Activated effector memory CD4-positive, alpha-beta T cell treated with anti-CD3 and anti-CD28 coated beads, Interleukin-2, amount 50 U/mL, for 16 hours (primary cell): ENCODE measurements around the gene AARSD1.
"Not testable (repeated sequence)": the region's sequence is repeated elsewhere in the genome, so short reads cannot be mapped to it uniquely, and the experiment has no call there.

Experiments
- DNase-seq: peaks from one replicate; pipeline ENCODE4 v3.0.0-alpha.2; 2020

AARSD1 gene

DNA sequence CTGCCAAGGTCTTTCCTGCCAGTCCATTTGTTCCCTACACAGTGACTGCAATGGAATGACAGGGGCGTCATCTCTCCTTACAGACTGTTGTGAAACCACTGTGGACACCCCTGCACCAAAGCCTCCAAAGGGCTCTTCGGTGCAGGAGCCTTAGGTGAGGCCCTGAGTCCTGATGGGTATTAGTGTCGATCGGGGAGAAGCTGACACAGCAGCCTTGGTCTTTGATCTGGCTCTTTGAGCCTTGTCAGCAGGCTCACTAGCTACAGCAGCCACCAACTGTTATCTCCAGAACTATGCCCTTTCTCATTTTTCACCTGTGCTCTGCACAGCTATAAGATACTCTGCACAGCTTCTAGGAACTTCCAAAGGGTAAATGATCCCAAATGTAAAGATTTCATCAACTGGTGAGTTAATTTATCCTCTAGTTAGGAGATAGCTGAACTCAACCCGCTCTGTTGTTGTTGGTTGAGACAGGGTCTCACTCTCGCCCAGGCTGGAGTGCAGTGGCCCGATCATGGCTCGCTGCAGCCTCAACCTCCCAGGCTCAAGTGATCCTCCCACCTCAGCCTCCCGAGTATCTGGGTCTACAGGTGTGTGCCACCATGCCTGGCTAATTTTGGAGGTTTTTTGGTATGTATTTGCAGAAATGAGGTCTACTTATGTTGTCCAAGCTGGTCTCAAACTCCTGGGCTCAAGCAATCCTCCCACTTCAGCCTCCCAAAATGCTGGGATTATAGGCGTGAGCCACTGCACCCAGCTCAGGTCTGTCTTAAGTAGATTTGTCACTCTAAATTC, 44.0 kb downstream of the AARSD1 start:
- no peak for DNase-seq

DNA sequence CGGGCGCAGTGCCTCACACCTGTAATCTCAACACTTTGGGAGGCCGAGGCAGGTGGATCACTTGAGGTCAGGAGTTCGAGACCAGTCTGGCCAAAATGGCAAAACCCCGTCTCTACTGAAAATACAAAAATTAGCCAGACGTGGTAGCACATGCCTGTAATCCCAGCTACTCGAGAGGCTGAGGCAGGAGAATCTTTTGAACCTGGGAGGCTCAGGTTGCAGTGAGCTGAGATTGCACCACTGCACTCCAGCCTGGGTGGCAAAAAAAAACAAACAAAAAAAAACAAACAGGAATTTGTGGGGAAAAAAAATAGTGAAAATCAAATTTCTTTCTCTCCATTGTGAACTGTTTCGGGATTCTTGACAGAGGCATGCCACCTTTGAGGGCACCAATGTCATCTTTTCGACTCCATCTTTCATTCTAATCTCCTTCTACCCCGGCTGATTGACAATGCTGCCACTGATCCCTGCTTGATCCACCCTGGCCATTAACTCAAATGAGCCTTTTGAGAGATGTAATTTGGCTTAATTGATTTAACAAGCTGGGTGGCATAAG, 44.7 kb downstream of the AARSD1 start:
- not testable (repeated sequence) for DNase-seq

DNA sequence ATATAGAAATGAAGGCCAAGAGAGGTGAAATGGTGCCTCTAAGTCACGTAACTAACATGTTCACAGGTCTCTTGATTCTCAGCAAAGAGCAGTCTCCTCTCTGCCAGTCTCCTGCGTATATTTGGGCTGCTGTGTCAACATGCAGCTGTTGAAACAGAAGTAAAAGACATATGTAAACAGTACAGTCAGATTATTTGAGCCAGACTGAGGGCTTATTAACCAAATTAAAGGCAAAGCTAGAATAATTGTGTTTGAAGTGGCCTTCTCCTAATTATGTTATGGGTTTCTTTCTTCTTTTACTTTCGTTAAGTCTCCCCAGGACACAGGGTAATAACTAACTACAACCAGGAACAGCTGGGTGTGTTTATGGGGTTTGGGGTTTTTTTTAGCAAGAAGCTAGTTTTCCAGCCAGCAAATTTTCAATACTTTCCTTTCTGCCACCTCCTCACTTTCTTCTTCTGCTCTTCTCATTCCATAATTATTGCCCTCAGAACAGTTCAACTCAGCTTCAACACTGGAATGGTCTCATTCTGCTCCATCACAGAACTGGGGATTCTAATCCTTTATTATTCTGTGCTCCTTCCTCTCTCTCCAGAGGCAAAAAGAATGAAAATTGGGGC, 45.2 kb downstream of the AARSD1 start:
- DNase-seq, result no peak

DNA sequence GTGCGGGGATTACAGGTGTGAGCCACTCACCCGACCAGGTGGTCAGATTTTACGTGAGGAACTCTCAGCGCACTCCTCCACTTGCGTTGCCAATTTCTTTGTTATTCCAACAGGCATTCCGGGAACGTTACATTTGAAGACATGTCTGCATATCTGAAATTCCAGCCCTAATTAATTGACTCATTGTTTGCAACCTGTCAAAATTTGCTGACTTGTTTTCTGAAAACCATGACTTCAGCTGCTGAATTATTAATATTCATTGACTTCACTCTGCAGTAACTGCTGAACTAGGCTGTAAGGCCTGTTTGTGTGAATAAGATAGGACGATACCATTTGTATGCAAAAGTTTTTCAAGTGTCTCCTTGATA, 47.0 kb downstream of the AARSD1 start:
- DNase-seq, result no peak

DNA sequence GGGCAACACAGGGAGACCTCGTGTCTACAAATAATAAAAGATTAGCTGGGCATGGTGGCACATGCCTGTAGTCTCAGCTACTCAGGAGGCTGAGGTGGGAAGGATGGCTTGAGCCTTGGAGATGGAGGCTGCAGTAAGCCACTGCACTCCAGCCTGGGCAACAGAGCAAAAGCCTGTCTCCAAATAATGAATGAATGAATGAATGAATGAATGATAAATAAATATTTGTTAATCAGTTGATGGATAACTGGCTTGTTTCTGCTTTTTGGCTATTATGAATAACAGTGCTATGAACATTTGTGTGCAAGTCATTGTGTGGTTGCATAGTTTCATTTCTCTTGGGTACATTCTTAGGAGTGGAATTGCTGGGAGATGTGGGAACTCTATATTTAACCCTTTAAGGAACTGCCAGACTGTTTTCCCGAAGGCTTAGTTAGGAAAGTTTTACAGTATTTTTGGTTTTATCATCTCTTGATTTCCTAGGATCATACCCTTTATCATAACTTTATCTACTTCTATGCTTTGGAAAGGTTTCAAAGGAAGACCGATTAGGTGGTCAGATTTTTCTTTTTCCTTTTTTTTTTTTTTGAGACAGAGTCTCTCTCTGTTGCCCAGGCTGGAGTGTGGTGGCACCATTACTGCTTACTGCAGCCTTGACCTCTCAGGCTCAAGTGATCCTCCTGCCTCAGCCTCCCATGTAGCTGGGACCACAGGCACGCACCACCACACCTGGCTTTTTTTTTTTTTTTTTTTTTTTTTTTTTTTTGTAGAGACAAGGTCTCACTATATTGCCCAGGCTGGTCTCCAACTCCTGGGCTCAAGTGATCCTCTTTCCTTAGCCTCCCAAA, 47.6 kb downstream of the AARSD1 start:
- DNase-seq, result not testable (repeated sequence)

DNA sequence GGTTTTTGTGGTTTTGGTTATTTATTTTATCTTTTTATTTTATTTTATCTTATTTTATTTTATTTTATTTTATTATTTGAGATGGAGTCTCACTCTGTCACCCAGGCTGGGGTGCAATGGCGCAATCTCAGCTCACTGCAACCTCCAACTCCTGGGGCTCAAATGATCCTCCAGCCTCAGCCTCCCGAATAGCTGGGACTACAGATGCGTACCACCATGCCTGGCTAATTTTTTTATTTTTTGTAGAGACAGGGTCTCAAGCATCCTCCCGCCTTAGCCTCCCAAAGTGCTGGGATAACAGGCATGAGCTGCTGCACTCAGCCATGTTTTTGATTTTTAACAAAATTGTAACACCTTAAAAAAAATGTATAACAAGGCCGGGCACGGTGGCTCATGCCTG, 49.0 kb downstream of the AARSD1 start:
- DNase-seq, result not testable (repeated sequence)

DNA sequence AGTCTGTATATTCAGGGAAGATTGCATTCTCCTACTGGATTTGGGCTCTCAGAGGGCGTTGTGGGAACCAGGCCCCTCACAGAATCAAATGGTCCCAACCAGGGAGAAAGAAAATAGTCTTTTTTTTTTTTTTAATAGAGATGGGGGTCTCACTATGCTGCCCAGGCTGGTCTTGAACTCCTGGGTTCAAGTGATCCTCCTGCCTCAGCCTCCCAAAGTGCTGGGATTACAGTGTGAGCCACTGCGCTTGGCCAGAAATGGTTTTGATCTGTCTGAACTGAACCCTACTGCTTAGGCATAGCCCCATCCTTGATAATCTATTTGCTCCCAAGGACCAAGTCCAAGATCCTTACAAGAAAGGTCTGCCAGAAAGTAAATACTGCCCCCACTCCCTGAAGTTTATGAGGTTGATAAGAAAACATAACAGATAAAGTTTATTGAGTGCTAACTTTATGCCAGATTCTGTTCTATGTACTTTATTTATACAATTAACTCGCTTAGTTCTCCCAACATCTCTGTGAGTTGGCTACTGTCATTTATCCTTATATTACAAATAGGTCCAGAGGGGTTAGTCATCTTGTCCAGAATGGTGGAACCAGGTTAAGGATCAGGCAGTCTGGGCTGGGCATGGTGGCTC, 50.2 kb downstream of the AARSD1 start:
- DNase-seq, result no peak

DNA sequence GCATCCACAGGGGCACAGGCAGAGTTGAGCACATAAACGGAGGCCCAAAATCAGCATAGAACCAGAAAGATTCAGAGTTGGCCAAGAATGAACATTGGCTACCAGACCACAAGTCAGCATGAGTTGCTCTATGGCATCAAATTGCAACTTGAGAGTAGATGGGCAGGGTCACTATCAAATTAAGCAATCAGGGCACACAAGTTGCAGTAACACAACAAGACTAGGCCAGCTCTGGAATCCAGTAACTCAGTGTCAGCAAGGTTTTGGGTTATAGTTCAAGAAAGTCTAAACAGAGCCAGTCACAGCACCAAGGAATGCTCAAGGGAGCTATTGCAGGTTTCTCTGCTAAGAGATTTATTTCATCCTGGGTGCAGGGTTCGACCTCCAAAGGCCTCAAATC, 50.7 kb downstream of the AARSD1 start:
- DNase-seq, result no peak

DNA sequence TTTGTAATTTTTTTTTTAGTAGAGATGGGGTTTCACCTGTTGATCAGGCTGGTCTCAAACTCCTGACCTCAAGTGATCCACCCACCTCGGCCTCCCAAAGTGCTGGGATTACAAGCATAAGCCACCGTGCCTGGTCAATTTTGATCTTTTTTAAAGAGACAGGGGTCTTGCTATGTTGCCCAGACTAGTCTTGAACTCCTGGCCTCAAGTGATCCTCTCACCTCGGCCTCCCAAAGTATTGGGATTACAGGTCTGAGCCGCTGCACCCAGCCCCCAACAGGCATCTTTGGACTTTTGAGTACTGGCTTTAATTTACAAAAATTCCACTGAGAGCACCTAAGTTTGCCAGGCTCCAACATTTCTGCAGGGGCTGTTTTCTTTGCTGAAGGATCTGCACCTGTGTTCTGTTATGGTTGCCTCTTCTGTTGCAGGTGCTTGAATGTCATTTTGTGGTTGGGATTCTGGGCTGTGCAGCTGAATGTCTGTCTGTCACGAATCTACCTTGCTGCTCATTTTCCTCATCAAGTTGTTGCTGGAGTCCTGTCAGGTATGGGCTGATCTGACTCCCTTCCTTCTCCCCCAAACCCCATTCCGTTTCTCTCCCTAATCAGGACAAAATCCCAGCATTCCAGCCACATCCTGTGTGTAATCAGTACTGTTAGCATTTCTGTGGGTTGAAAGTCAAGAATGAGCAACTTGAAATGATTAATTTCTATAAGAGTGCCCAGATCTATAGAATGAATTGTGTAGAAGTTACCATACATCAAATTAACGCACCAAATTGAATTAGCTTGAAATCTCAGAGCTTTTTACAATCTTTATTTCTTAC, 55.2 kb downstream of the AARSD1 start:
- no peak for DNase-seq

DNA sequence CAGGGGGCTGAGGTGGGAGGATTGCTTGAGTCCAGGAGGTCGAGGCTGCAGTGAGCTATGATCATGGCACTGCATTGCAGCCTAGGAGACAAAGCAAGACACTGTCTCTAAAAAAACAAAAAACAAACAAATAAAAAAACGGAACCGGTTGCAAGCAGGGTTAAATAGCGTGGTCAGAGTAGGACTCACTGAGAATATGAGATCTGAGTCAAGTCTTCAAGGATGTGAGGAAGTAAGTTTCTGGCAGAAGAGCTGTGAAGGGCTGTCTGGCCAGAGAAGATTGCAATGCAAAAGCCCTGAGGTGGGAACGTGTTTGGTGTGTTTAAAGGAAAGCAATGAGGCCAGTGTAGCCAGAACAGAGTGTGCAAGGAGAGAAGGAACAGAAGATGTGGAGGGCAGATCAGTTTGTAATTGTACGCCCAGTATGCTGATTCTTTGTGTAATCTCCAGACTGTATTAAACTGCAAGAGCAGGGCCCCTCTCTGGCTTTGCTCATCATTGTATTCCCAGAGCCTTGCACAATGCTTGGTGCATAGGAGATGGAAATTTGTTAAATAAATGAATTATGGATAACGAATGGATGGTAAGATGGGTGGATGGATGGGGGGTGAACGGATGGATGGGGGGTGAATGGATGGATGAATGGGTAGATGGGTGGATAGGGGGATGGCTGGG, 57.3 kb downstream of the AARSD1 start:
- no peak for DNase-seq

DNA sequence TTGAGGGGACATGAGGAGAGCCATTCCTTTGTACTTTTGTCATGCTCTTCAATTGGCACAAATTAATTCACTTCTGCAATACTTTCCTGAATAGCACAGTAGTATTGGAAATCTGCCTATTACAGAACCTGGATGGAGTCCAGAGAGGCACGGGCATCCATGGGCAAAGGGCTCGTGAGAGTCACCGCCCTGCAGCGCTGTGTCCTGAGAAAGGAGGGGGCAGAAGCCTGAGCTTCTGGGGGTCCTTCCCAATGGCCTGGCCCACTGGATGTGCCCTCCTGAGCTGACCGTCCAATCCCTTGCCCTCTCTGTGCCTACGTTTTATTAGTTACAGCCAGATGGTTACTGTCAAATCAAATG, 60.2 kb downstream of the AARSD1 start:
- no peak for DNase-seq

DNA sequence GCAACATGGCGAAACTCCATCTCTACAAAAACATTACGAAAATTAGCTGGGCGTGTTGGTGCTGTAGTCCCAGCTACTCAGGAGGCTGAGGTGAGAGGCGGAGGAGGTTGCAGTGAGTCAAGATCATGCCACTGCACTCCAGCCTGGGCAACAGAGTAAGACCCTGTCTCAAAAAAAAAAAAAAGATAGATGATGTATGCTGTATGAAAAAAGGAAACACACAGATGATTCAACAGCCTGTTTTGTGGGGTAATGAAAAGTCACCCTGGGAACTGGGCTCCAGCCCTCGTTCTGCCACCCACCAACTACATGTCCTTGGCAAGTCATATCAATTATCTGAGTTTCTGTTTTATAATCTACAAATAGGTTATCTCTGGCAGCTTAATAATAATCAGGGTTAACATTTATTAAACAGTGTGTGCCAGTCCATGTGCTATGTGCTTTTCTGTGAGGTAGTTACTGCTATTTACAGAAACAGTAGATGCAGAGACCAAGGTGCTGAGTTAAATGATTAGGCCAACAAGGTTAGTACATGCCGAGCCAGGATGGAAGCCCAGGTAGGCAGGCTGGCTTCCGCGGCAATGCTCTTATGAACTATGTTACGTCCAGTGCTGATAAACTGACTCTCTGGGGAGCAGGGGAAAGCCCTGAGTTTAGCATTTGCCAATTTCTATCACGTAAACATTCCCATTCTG, 62.6 kb downstream of the AARSD1 start:
- no peak for DNase-seq
